SK-N-SH (cell line): ENCODE results near the gene RHOJ.

Experiments used
- MXI1 ChIP-seq: IDR thresholded peaks from 2 replicates; pipeline ENCODE4 v1.6.1; 2012; ENCODE audit warnings: mild to moderate bottlenecking, low read depth, low read length, improper control_type of control experiment
- POLR2AphosphoS5 ChIP-seq: IDR thresholded peaks from 2 replicates; pipeline ENCODE4 v1.6.1; 2012; ENCODE audit warnings: low read depth, low read length
- TAF1 ChIP-seq: IDR thresholded peaks from 2 replicates; pipeline ENCODE4 v1.6.1; 2012; ENCODE audit warnings: low read depth, mild to moderate bottlenecking, low read length, moderate library complexity, borderline replicate concordance
- TF ChIP-seq, protein P1 (sequence below): fragments of 200-600 bp; sonication (generic); IDR thresholded peaks from 2 replicates; pipeline ENCODE4 v1.6.1; 2017; ENCODE audit warnings: antibody characterized with exemption, mild to moderate bottlenecking, moderate library complexity
- TF ChIP-seq, protein P2 (sequence below): IDR thresholded peaks from 2 replicates; pipeline ENCODE4 v1.4.0; 2012; ENCODE audit warnings: low read depth
- TF ChIP-seq, protein P3 (sequence below): IDR thresholded peaks from 2 replicates; pipeline ENCODE4; 2012

DNA sequence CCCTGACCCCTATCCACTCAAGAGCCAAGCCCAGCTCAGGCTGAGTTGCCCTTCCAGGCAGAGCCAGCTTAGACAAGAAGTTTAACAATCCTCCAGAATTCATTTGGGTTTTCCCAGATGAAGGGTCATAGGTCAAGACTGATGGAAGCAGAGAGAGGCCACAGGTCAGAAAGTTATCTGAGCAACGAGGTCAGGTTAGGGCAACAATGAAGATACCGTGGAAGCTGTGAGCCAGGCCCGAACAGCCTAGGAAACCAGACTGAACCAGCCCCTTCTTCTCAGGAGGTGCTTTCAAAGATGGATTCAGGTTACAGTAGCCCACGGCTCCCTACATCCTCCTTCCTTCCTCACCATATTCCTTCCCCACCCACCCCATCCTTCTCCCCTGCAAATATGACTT lies 53.1 kb downstream of the RHOJ start:
- TF ChIP-seq, protein P1, sequence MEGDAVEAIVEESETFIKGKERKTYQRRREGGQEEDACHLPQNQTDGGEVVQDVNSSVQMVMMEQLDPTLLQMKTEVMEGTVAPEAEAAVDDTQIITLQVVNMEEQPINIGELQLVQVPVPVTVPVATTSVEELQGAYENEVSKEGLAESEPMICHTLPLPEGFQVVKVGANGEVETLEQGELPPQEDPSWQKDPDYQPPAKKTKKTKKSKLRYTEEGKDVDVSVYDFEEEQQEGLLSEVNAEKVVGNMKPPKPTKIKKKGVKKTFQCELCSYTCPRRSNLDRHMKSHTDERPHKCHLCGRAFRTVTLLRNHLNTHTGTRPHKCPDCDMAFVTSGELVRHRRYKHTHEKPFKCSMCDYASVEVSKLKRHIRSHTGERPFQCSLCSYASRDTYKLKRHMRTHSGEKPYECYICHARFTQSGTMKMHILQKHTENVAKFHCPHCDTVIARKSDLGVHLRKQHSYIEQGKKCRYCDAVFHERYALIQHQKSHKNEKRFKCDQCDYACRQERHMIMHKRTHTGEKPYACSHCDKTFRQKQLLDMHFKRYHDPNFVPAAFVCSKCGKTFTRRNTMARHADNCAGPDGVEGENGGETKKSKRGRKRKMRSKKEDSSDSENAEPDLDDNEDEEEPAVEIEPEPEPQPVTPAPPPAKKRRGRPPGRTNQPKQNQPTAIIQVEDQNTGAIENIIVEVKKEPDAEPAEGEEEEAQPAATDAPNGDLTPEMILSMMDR: no peak
- no peak for TF ChIP-seq POLR2AphosphoS5
- TF ChIP-seq MXI1: no peak
- TF ChIP-seq TAF1: no peak
- TF ChIP-seq, protein P2, sequence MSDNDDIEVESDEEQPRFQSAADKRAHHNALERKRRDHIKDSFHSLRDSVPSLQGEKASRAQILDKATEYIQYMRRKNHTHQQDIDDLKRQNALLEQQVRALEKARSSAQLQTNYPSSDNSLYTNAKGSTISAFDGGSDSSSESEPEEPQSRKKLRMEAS: no peak
- TF ChIP-seq, protein P3, sequence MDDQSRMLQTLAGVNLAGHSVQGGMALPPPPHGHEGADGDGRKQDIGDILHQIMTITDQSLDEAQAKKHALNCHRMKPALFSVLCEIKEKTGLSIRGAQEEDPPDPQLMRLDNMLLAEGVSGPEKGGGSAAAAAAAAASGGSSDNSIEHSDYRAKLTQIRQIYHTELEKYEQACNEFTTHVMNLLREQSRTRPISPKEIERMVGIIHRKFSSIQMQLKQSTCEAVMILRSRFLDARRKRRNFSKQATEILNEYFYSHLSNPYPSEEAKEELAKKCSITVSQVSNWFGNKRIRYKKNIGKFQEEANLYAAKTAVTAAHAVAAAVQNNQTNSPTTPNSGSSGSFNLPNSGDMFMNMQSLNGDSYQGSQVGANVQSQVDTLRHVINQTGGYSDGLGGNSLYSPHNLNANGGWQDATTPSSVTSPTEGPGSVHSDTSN: no peak
